MM.1S (cell line): Measurements from ENCODE around the gene CDK5.

ENCODE experiments used
- DNase-seq: peaks from one replicate; pipeline ENCODE4 v3.0.0-alpha.2; 2015
- H2AFZ ChIP-seq: fragments of 300-600 bp; sonication (generic); 2 replicates; pipeline ENCODE4 v1.6.0; 2016; ENCODE audit warnings: antibody characterized with exemption, low read length
- H3F3A ChIP-seq: fragments of 300-600 bp; sonication (generic); 2 replicates; pipeline ENCODE4 v1.6.1; 2016; ENCODE audit warnings: mild to moderate bottlenecking, antibody characterized with exemption, low read length, moderate library complexity, mixed read lengths; ENCODE audit not compliant: insufficient read depth
- H3K27ac ChIP-seq: fragments of 300-600 bp; sonication (generic); 2 replicates; pipeline ENCODE4 v1.5.1; 2016; ENCODE audit warnings: mild to moderate bottlenecking, low read length
- H3K27me3 ChIP-seq: fragments of 300-600 bp; sonication (generic); replicated peaks from 2 replicates; pipeline ENCODE4 v1.6.0; 2016; ENCODE audit warnings: low read length; ENCODE audit not compliant: insufficient read depth
- H3K36me3 ChIP-seq: fragments of 300-600 bp; sonication (generic); replicated peaks from 2 replicates; pipeline ENCODE4 v1.6.1; 2016; ENCODE audit warnings: mild to moderate bottlenecking, low read length, mixed read lengths; ENCODE audit not compliant: insufficient read depth
- H3K4me1 ChIP-seq: fragments of 300-600 bp; sonication (generic); 2 replicates; pipeline ENCODE4 v1.6.1; 2016; ENCODE audit warnings: low read length, mixed read lengths
- H3K4me2 ChIP-seq: fragments of 300-600 bp; sonication (generic); 2 replicates; pipeline ENCODE4 v1.6.0; 2016; ENCODE audit warnings: low read depth, low read length
- H3K4me3 ChIP-seq: fragments of 300-600 bp; sonication (generic); 2 replicates; pipeline ENCODE4 v1.5.1; 2016; ENCODE audit warnings: low read length, mixed read lengths
- H3K79me2 ChIP-seq: fragments of 300-600 bp; sonication (generic); 2 replicates; pipeline ENCODE4 v1.6.1; 2016; ENCODE audit warnings: mixed run types, low read length, mixed read lengths
- H3K9ac ChIP-seq: fragments of 300-600 bp; sonication (generic); 2 replicates; pipeline ENCODE4 v1.6.1; 2016; ENCODE audit warnings: low read length, mixed read lengths
- H3K9me2 ChIP-seq: fragments of 300-600 bp; sonication (generic); replicated peaks from 2 replicates; pipeline ENCODE4 v1.6.1; 2016; ENCODE audit warnings: mild to moderate bottlenecking, low read length, mixed read lengths; ENCODE audit not compliant: insufficient read depth
- H3K9me3 ChIP-seq: fragments of 300-600 bp; sonication (generic); replicated peaks from 2 replicates; pipeline ENCODE4 v1.6.1; 2016; ENCODE audit warnings: mild to moderate bottlenecking, low read length, mixed read lengths; ENCODE audit not compliant: insufficient read depth
- H4K20me1 ChIP-seq: fragments of 300-600 bp; sonication (generic); 2 replicates; pipeline ENCODE4 v1.6.1; 2016; ENCODE audit warnings: mild to moderate bottlenecking, low read length, moderate library complexity, mixed read lengths; ENCODE audit not compliant: insufficient read depth
- CTCF ChIP-seq: fragments of 300-600 bp; sonication (generic); IDR thresholded peaks from 2 replicates; pipeline ENCODE4 v1.5.1; 2016; ENCODE audit warnings: antibody characterized with exemption, low read length, mixed read lengths
- EZH2 ChIP-seq: fragments of 300-600 bp; sonication (generic); optimal IDR thresholded peaks from 2 replicates; pipeline ENCODE3; 2017; ENCODE audit warnings: low read depth, mild to moderate bottlenecking, antibody characterized with exemption, low read length, mixed read lengths
- EZH2phosphoT487 ChIP-seq: fragments of 300-600 bp; sonication (generic); IDR thresholded peaks from 2 replicates; pipeline ENCODE4 v1.6.1; 2018; ENCODE audit warnings: antibody characterized with exemption, low read length

Gene CDK5

GRCh38 chr7:151011097-151011409 lies 46.6 kb downstream of the CDK5 start:
- no peak overlapping the region for H3K4me3 ChIP-seq
- no peaks in the 10 kb centered on the region for H3K36me3 ChIP-seq

GRCh38 chr7:151010307-151011096 lies 47.2 kb downstream of the CDK5 start:
- Histone ChIP-seq H3K27ac (no peak overlapping the region), H2AFZ (no peak overlapping the region), H3K27me3 (peaks cover 21% of the 10 kb centered on the region), H3F3A (0 out of 2 replicates have a peak, but pooled peaks cover 4% of the 10 kb centered on the region), H3K4me2 (no peak overlapping the region), H3K9me2 (no peaks in the 10 kb centered on the region), H3K9me3 (no peaks in the 10 kb centered on the region), H3K4me1 (peaks cover 8% of the 10 kb centered on the region; the same call in 1 of the 2 replicates), H3K79me2 (no peaks in the 10 kb centered on the region), H3K36me3 (no peaks in the 10 kb centered on the region), H3K4me3 (no peak overlapping the region), H4K20me1 (no peaks in the 10 kb centered on the region), H3K9ac (no peak overlapping the region)
- no peak for DNase-seq
- TF ChIP-seq EZH2 = no peak
- no peak for TF ChIP-seq CTCF
- no peak for TF ChIP-seq EZH2phosphoT487

More at GRCh38 chr7:151011097-151011409, 46.6 kb downstream of the CDK5 start:
- H3K9me3 ChIP-seq = no peaks in the 10 kb centered on the region
- H3K9me2 ChIP-seq = no peaks in the 10 kb centered on the region
- H3F3A ChIP-seq = 0 out of 2 replicates have a peak, but pooled peaks cover 4% of the 10 kb centered on the region
- peaks cover 26% of the 10 kb centered on the region for H3K27me3 ChIP-seq
- H3K9ac ChIP-seq = no peak overlapping the region
- H3K79me2 ChIP-seq = no peaks in the 10 kb centered on the region
- no peak for TF ChIP-seq EZH2
- no peak for TF ChIP-seq CTCF
- TF ChIP-seq EZH2phosphoT487 = no peak
- no peaks in the 10 kb centered on the region for H4K20me1 ChIP-seq
- no peak for DNase-seq
- H3K4me1 ChIP-seq = peaks cover 8% of the 10 kb centered on the region; the same call in 1 of the 2 replicates
- no peak overlapping the region for H3K27ac ChIP-seq
- H3K4me2 ChIP-seq = no peak overlapping the region
- H2AFZ ChIP-seq = no peak overlapping the region

GRCh38 chr7:151010037-151010306 lies 47.7 kb downstream of the CDK5 start:
- peaks cover 17% of the 10 kb centered on the region for H3K27me3 ChIP-seq
- H4K20me1 ChIP-seq = no peaks in the 10 kb centered on the region
- H3K27ac ChIP-seq = no peak overlapping the region
- TF ChIP-seq EZH2phosphoT487 (no peak), CTCF (no peak), EZH2 (no peak)
- H3K4me3 ChIP-seq = no peak overlapping the region
- no peaks in the 10 kb centered on the region for H3K36me3 ChIP-seq
- H3K9me2 ChIP-seq = no peaks in the 10 kb centered on the region
- H3K4me1 ChIP-seq = peaks cover 8% of the 10 kb centered on the region; the same call in 1 of the 2 replicates
- H3K79me2 ChIP-seq = no peaks in the 10 kb centered on the region
- no peak overlapping the region for H3K4me2 ChIP-seq
- 0 out of 2 replicates have a peak, but pooled peaks cover 4% of the 10 kb centered on the region for H3F3A ChIP-seq
- H3K9me3 ChIP-seq = no peaks in the 10 kb centered on the region
- DNase-seq = no peak
- no peak overlapping the region for H3K9ac ChIP-seq
- no peak overlapping the region for H2AFZ ChIP-seq
